HEK293 (cell line): ENCODE measurements around the gene SLC22A9.

ENCODE experiments used
- CTCF ChIA-PET: fragments of 350-600 bp; formaldehyde crosslinking; extraction: SDS; loops from one replicate; lab custom pipeline; 2021; ENCODE audit warnings: antibody characterized with exemption; lab: Yijun Ruan, JAX
- POLR2A ChIA-PET: fragments of 300-600 bp; formaldehyde crosslinking; extraction: SDS; loops from one replicate; lab custom pipeline; 2020; ENCODE audit warnings: antibody characterized with exemption, inconsistent platforms; lab: Yijun Ruan, JAX
- H3K27ac ChIP-seq: fragments of 200-500 bp; sonication (Bioruptor generic); 2 replicates; pipeline ENCODE4 v1.5.1; 2014; ENCODE audit warnings: low read depth, low read length, control low read depth, inconsistent platforms; ENCODE audit errors: extremely low read depth
- H3K36me3 ChIP-seq, 2 experiments: fragments of 200-500 bp in 1 of 2; sonication (Bioruptor generic) in 1 of 2; 1 replicate in 1 of 2; 2 replicates in 1 of 2; pipeline ENCODE4 v1.5.1; 2014 to 2017; ENCODE audit warnings: inconsistent platforms in 2 of 2, low read length in 2 of 2; ENCODE audit not compliant: control insufficient read depth in 2 of 2, insufficient read depth in 1 of 2
- H3K4me1 ChIP-seq: fragments of 200-500 bp; sonication (Bioruptor generic); 2 replicates; pipeline ENCODE4 v1.5.1; 2014; ENCODE audit warnings: mild to moderate bottlenecking, low read length, inconsistent platforms; ENCODE audit not compliant: control insufficient read depth, insufficient read depth
- H3K4me3 ChIP-seq: 2 replicates; pipeline ENCODE4 v1.5.1; 2011; ENCODE audit warnings: low read depth, mild to moderate bottlenecking, control low read depth, low read length, moderate library complexity
- H3K9me3 ChIP-seq: fragments of 200-500 bp; sonication (Bioruptor generic); 2 replicates; pipeline ENCODE4 v1.5.1; 2014; ENCODE audit warnings: low read depth, low read length, inconsistent platforms; ENCODE audit not compliant: control insufficient read depth, insufficient read depth
- GLIS1 ChIP-seq: fragments of 450-650 bp; formaldehyde crosslinking; IDR thresholded peaks from 2 replicates; pipeline ENCODE4 v1.5.1; 2016; ENCODE audit warnings: missing biosample characterization, missing genetic modification characterization
- HOXA7 ChIP-seq: sonication (generic); formaldehyde crosslinking; IDR thresholded peaks from 2 replicates; pipeline ENCODE4 v1.8.1; 2022; ENCODE audit warnings: missing genetic modification reagents, borderline replicate concordance
- KLF1 ChIP-seq: fragments of 450-650 bp; formaldehyde crosslinking; IDR thresholded peaks from 2 replicates; pipeline ENCODE4 v1.5.1; 2016; ENCODE audit warnings: missing biosample characterization, missing genetic modification characterization
- KLF10 ChIP-seq: fragments of 450-650 bp; IDR thresholded peaks from 2 replicates; pipeline ENCODE4 v1.5.1; 2018; ENCODE audit warnings: missing biosample characterization, mild to moderate bottlenecking, missing genetic modification characterization
- RBAK ChIP-seq: fragments of 450-650 bp; formaldehyde crosslinking; IDR thresholded peaks from 2 replicates; pipeline ENCODE4 v1.5.1; 2016; ENCODE audit warnings: missing biosample characterization, missing genetic modification characterization
- ZNF114 ChIP-seq: fragments of 450-650 bp; formaldehyde crosslinking; IDR thresholded peaks from 2 replicates; pipeline ENCODE4 v1.5.0; 2017; ENCODE audit warnings: missing biosample characterization, missing genetic modification characterization
- ZNF140 ChIP-seq: fragments of 450-650 bp; formaldehyde crosslinking; IDR thresholded peaks from 2 replicates; pipeline ENCODE4 v1.5.1; 2016; ENCODE audit warnings: missing biosample characterization, missing genetic modification characterization
- ZNF16 ChIP-seq: fragments of 450-650 bp; formaldehyde crosslinking; IDR thresholded peaks from 2 replicates; pipeline ENCODE4 v1.5.1; 2016; ENCODE audit warnings: low read depth, missing biosample characterization, missing genetic modification characterization
- ZNF211 ChIP-seq: fragments of 450-650 bp; formaldehyde crosslinking; IDR thresholded peaks from 2 replicates; pipeline ENCODE4 v1.5.1; 2016; ENCODE audit warnings: low read depth, missing biosample characterization, missing genetic modification characterization
- ZNF354C ChIP-seq: fragments of 450-650 bp; formaldehyde crosslinking; IDR thresholded peaks from 2 replicates; pipeline ENCODE4 v1.5.1; 2016; ENCODE audit warnings: missing biosample characterization, missing genetic modification characterization, low read depth, borderline replicate concordance
- ZNF404 ChIP-seq: fragments of 450-650 bp; formaldehyde crosslinking; IDR thresholded peaks from 2 replicates; pipeline ENCODE4 v1.5.1; 2017; ENCODE audit warnings: missing biosample characterization, missing genetic modification characterization
- ZNF48 ChIP-seq: fragments of 450-650 bp; formaldehyde crosslinking; IDR thresholded peaks from 2 replicates; pipeline ENCODE4 v1.5.1; 2016; ENCODE audit warnings: missing biosample characterization, missing genetic modification characterization
- ZNF548 ChIP-seq: fragments of 450-650 bp; formaldehyde crosslinking; IDR thresholded peaks from 2 replicates; pipeline ENCODE4 v1.5.1; 2016; ENCODE audit warnings: missing biosample characterization, missing genetic modification characterization
- ZNF549 ChIP-seq: fragments of 450-650 bp; IDR thresholded peaks from 2 replicates; pipeline ENCODE4 v1.5.1; 2018; ENCODE audit warnings: missing biosample characterization, missing genetic modification characterization, mild to moderate bottlenecking, inconsistent platforms, moderate library complexity
- ZNF558 ChIP-seq: fragments of 450-650 bp; formaldehyde crosslinking; IDR thresholded peaks from 2 replicates; pipeline ENCODE4 v1.5.1; 2016; ENCODE audit warnings: missing biosample characterization, missing genetic modification characterization
- ZNF600 ChIP-seq: fragments of 450-650 bp; formaldehyde crosslinking; IDR thresholded peaks from 2 replicates; pipeline ENCODE4 v1.5.1; 2016; ENCODE audit warnings: missing biosample characterization, missing genetic modification characterization
- ZNF629 ChIP-seq: fragments of 450-650 bp; formaldehyde crosslinking; IDR thresholded peaks from 2 replicates; pipeline ENCODE4 v1.5.1; 2017; ENCODE audit warnings: missing biosample characterization, missing genetic modification characterization
- ZNF645 ChIP-seq: fragments of 450-650 bp; formaldehyde crosslinking; IDR thresholded peaks from 2 replicates; pipeline ENCODE4; 2016; ENCODE audit warnings: missing biosample characterization, missing genetic modification characterization
- ZNF658 ChIP-seq: fragments of 450-650 bp; formaldehyde crosslinking; IDR thresholded peaks from 2 replicates; pipeline ENCODE4; 2016; ENCODE audit warnings: missing biosample characterization, missing genetic modification characterization
- ZNF670 ChIP-seq: fragments of 450-650 bp; formaldehyde crosslinking; IDR thresholded peaks from 2 replicates; pipeline ENCODE4 v1.5.1; 2016; ENCODE audit warnings: missing biosample characterization, missing genetic modification characterization, low read depth
- ZNF843 ChIP-seq: fragments of 450-650 bp; formaldehyde crosslinking; IDR thresholded peaks from 2 replicates; pipeline ENCODE4 v1.5.1; 2016; ENCODE audit warnings: missing biosample characterization, missing genetic modification characterization
- TF ChIP-seq, protein P1 (sequence below): IDR thresholded peaks from 2 replicates; pipeline ENCODE4 v1.6.1; 2011; ENCODE audit warnings: mild to moderate bottlenecking, low read depth, low read length, borderline replicate concordance
- TF ChIP-seq, protein P2 (sequence below): fragments of 450-650 bp; formaldehyde crosslinking; IDR thresholded peaks from 2 replicates; pipeline ENCODE4 v1.5.1; 2017; ENCODE audit warnings: missing biosample characterization, missing genetic modification characterization

SLC22A9 gene

DNA sequence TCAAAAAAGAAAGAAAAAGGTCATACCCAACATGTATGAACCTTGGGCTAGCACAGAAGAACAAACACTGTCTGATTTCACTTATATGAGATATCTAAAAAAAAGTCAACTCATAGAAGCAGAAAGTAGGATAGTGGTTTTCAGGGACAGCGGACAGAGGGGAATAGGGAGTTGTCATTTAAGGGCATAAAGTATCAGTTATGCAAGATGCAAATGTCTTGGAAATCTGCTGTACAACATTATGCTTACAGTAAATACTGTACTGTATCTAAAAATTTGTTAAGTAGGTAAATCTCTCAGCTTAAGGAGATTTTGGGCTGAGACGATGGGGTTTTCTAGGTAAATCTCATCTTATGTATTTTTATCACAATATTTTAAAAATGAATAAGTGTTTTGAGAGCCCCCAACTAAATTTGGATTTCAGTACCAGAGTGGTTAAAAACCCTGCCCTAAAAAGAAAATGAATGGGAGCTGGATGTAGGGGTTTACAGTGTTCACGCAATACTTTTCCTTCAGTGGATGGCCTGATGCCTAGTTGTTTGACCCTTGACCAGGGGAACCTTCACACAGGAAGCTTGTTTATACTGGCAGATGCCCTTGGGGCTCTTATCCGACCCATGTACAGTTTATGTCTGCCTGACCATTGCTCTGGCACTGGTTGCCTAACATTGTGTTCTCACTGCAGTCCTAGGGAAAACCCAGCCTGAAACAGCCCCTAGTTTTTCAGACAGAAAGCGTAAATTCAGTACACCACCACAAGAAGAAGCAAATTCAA is 34.8 kb downstream of the SLC22A9 start:
- Histone ChIP-seq H3K4me3 (no peak overlapping the region), H3K9me3 (no peaks in the 10 kb centered on the region), H3K4me1 (no peaks in the 10 kb centered on the region), H3K36me3 (no peaks in the 10 kb centered on the region), H3K27ac (no peak overlapping the region)
- ChIA-PET CTCF (no interaction called here), POLR2A (no interaction called here)
- TF ChIP-seq ZNF549 (tag by site-specific recombination) (no peak), HOXA7 (no peak), ZNF558 (tag by site-specific recombination) (no peak), ZNF670 (tag by site-specific recombination) (no peak), ZNF600 (tag by site-specific recombination) (no peak), ZNF629 (tag by site-specific recombination) (no peak), ZNF404 (tag by site-specific recombination) (no peak), ZNF354C (tag by site-specific recombination) (no peak), ZNF211 (tag by site-specific recombination) (no peak), ZNF658 (tag by site-specific recombination) (no peak), ZNF114 (tag by site-specific recombination) (no peak), ZNF140 (tag by site-specific recombination) (no peak), RBAK (tag by site-specific recombination) (no peak)

- TF ChIP-seq ZNF548 (no peak), ZNF645 (tag by site-specific recombination) (no peak), KLF10 (no peak), GLIS1 (tag by site-specific recombination) (no peak), ZNF16 (tag by site-specific recombination) (no peak), ZNF843 (no peak), ZNF48 (no peak), KLF1 (tag by site-specific recombination) (no peak)
- TF ChIP-seq, protein P1, sequence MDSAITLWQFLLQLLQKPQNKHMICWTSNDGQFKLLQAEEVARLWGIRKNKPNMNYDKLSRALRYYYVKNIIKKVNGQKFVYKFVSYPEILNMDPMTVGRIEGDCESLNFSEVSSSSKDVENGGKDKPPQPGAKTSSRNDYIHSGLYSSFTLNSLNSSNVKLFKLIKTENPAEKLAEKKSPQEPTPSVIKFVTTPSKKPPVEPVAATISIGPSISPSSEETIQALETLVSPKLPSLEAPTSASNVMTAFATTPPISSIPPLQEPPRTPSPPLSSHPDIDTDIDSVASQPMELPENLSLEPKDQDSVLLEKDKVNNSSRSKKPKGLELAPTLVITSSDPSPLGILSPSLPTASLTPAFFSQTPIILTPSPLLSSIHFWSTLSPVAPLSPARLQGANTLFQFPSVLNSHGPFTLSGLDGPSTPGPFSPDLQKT: no peak
- TF ChIP-seq, protein P2, sequence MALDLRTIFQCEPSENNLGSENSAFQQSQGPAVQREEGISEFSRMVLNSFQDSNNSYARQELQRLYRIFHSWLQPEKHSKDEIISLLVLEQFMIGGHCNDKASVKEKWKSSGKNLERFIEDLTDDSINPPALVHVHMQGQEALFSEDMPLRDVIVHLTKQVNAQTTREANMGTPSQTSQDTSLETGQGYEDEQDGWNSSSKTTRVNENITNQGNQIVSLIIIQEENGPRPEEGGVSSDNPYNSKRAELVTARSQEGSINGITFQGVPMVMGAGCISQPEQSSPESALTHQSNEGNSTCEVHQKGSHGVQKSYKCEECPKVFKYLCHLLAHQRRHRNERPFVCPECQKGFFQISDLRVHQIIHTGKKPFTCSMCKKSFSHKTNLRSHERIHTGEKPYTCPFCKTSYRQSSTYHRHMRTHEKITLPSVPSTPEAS: no peak
- Histone ChIP-seq H3K36me3 (no peaks in the 10 kb centered on the region), H3K4me1 (no peaks in the 10 kb centered on the region), H3K4me3 (no peak overlapping the region), H3K27ac (no peak overlapping the region), H3K9me3 (no peaks in the 10 kb centered on the region)
- POLR2A ChIA-PET: no interaction called here
- CTCF ChIA-PET: interaction anchor here (1.0 kb wide), 1 partner anchor 231 kb away, joined by 3 read pairs; no protein-coding TSS in a partner anchor
Measured at GRCh38 chr11:63405114-63405513, 35.5 kb downstream of the SLC22A9 start.
